K562 (cell line): ENCODE results near the gene BTBD1. TPM values are rescaled to one million over a fixed set of nuclear protein-coding genes. Genes with fewer than 3 reads are reported as not detected.

ENCODE experiments used
- CEBPB ChIP-seq: fragments of 450-650 bp; IDR thresholded peaks from 2 replicates; pipeline ENCODE4 v1.6.1; 2016; ENCODE audit warnings: missing genetic modification characterization, missing compliant biosample characterization
- CTCFL ChIP-seq: IDR thresholded peaks from 2 replicates; pipeline ENCODE4 v1.6.1; 2011; ENCODE audit warnings: borderline replicate concordance, low read depth, mild to moderate bottlenecking, moderate library complexity, low read length; ENCODE audit not compliant: insufficient read depth, poor library complexity, severe bottlenecking
- E2F3 ChIP-seq: fragments of 250-450 bp; sonication (Bioruptor Pico); IDR thresholded peaks from 2 replicates; pipeline ENCODE4 v1.4.0; 2020; ENCODE audit warnings: mild to moderate bottlenecking
- ELF1 ChIP-seq: fragments of 200-800 bp; sonication (Bioruptor generic); IDR thresholded peaks from 2 replicates; pipeline ENCODE4 v1.6.1; 2016; ENCODE audit warnings: missing genetic modification characterization, missing compliant biosample characterization
- FUS ChIP-seq: fragments of 200-400 bp; formaldehyde crosslinking; optimal IDR thresholded peaks from 2 replicates; pipeline ENCODE3; 2017; ENCODE audit warnings: low read depth, low read length
- MCM5 ChIP-seq: fragments of 450-650 bp; IDR thresholded peaks from 2 replicates; pipeline ENCODE4 v1.6.1; 2016; ENCODE audit warnings: low read depth
- PTTG1 ChIP-seq: fragments of 450-650 bp; IDR thresholded peaks from 2 replicates; pipeline ENCODE4 v1.6.1; 2016; ENCODE audit warnings: low read depth, mild to moderate bottlenecking, missing genetic modification characterization, missing compliant biosample characterization
- RBM34 ChIP-seq: fragments of 200-400 bp; formaldehyde crosslinking; IDR thresholded peaks from 2 replicates; pipeline ENCODE4 v1.6.1; 2018; ENCODE audit warnings: low read length, borderline replicate concordance; ENCODE audit not compliant: insufficient read depth
- SIN3B ChIP-seq: fragments of 450-650 bp; IDR thresholded peaks from 2 replicates; pipeline ENCODE4 v1.6.1; 2017; ENCODE audit warnings: low read depth, mild to moderate bottlenecking, moderate library complexity
- SIRT6 ChIP-seq: IDR thresholded peaks from one replicate; pipeline ENCODE4 v1.6.1; 2012; ENCODE audit warnings: low read depth, mild to moderate bottlenecking, control low read depth, inconsistent platforms, low read length, moderate library complexity
- SNIP1 ChIP-seq: fragments of 450-650 bp; IDR thresholded peaks from 2 replicates; pipeline ENCODE4 v1.7.1; 2017; ENCODE audit warnings: low read depth, mild to moderate bottlenecking
- TCF15 ChIP-seq: fragments of 250-450 bp; sonication (Bioruptor Pico); IDR thresholded peaks from 2 replicates; pipeline ENCODE4 v1.8.0; 2022; ENCODE audit warnings: moderate library complexity, mild to moderate bottlenecking, inconsistent platforms
- TCFL5 ChIP-seq: fragments of 250-450 bp; sonication (Bioruptor Pico); conservative IDR thresholded peaks from 2 replicates; pipeline ENCODE4 v1.6.1; 2021; ENCODE audit warnings: mild to moderate bottlenecking, moderate library complexity, matching md5 sums
- USF1 ChIP-seq: sonication (generic); formaldehyde crosslinking; IDR thresholded peaks from 2 replicates; pipeline ENCODE4 v1.9.0; 2022; ENCODE audit warnings: mild to moderate bottlenecking, missing genetic modification reagents
- ZBTB33 ChIP-seq: sonication (generic); formaldehyde crosslinking; IDR thresholded peaks from 2 replicates; pipeline ENCODE4 v1.8.1; 2023; ENCODE audit warnings: mild to moderate bottlenecking, missing genetic modification reagents
- ZHX1 ChIP-seq: fragments of 150-350 bp; conservative IDR thresholded peaks from 2 replicates; pipeline ENCODE4 v1.6.1; 2014; ENCODE audit warnings: low read length
- ZNF224 ChIP-seq: sonication (generic); formaldehyde crosslinking; IDR thresholded peaks from 2 replicates; pipeline ENCODE4 v1.8.0; 2022; ENCODE audit warnings: mild to moderate bottlenecking, missing genetic modification reagents
- polyA plus RNA-seq, 8 experiments: library from polyadenylated mRNA; depleted of rRNA in 4 of 8; stranded (reverse) in 5 of 8; unstranded in 3 of 8; fragments of >200 nt; fragmentation: Nextera tagmentation in 2 of 8; fragmentation: Illumina TruSeq in 1 of 8; extraction: Ambion mirVana in 2 of 8; extraction: Trizol in 1 of 8; gene quantifications; 2 replicates each; pipeline versions ENCODE4 v1.2.1 to v1.2.3, GENCODE V29; 2011 to 2014; ENCODE audit warnings: inconsistent platforms in 1 of 8, missing spikeins in 1 of 8
- total RNA-seq, 7 experiments: library from RNA; depleted of rRNA in 6 of 7; stranded (reverse); fragments of >200 nt in 6 of 7; fragmentation: Illumina TruSeq in 2 of 7; extraction: Trizol in 2 of 7; gene quantifications; 2 replicates each; pipeline versions ENCODE4 v1.2.1 to v1.2.3, GENCODE V29; 2011 to 2021; ENCODE audit warnings: low replicate concordance in 1 of 7
- TF ChIP-seq, protein P1 (sequence below): fragments of 450-650 bp; conservative IDR thresholded peaks from 2 replicates; pipeline ENCODE4 v1.6.1; 2016; ENCODE audit warnings: missing genetic modification characterization, low read depth, mild to moderate bottlenecking, missing compliant biosample characterization, moderate library complexity

Gene BTBD1
- total and polyA plus RNA-seq, 9 of the 15 experiments (the other 6 are each of a cell fraction or from before 2014, with no cell fraction given), result 19.4 to 106 (median 90.4) TPM

DNA sequence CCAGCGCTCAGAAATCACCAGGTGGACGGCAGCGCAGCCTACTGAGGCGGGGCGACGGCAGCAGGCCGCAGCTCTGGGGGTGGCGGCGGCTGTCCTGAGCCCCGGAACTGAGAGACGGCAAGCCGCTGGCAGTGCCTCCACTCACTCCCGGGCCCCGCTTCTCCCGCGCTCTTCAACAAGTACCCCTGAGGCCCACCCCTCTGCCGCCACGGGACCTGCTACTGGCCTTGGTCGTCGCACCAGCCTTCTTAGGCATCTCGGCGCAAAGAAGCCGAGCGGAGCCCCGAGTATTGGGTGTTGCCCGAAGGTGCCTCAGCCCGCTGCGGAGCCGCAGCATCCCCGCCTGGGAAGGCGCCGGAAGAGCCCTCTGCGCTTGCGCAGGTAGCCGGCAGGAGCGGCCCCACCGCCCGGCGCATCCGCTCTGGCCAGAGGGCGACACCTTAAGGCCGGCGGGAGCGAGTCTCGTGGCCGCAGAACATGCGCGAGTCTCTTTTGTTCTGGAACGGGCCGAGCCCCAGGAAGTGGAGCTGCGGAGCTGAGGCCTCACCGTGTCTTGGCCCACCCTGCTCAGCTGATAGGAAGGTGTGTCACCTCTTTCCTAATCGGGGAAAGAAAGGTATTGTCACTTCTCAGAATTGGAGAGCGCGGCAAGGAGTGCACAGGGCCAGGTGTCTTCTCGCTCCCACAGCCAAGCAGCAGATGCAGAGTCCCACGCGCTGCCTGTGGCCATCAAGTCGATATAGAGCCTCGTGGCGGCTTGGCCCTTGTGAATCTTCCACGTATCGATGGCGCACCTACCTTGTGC, 55.6 kb downstream of the BTBD1 start, which contains the start of gene C15orf40 (continued):
- TF ChIP-seq ZBTB33 (CRISPR knock-in tag) (0 out of 2 replicates have a peak, but pooled peaks have one; percentile 41), SIN3B (peak; percentile 89), TCF15 (CRISPR knock-in tag) (no peak), MCM5 (no peak), CTCFL (peak; percentile 100), SIRT6 (no peak), CEBPB (tag) (no peak), USF1 (peak; percentile 60), TCFL5 (CRISPR knock-in tag) (no peak), ZHX1 (0 out of 2 replicates have a peak, but pooled peaks have one; percentile 23), FUS (no peak), RBM34 (no peak), E2F3 (no peak), ZNF224 (no peak), ELF1 (tag) (peak; percentile 88), PTTG1 (tag) (no peak), SNIP1 (peak; percentile 93)
- TF ChIP-seq, protein P1, sequence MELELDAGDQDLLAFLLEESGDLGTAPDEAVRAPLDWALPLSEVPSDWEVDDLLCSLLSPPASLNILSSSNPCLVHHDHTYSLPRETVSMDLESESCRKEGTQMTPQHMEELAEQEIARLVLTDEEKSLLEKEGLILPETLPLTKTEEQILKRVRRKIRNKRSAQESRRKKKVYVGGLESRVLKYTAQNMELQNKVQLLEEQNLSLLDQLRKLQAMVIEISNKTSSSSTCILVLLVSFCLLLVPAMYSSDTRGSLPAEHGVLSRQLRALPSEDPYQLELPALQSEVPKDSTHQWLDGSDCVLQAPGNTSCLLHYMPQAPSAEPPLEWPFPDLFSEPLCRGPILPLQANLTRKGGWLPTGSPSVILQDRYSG (tag), result peak; percentile 73; the same call in 1 of the 2 replicates
